GM12873 (cell line): ENCODE measurements around the gene ROM1.

Experiments
- TF ChIP-seq, protein P1 (sequence below): IDR thresholded peaks from 2 replicates; pipeline ENCODE4 v1.5.1; 2012; ENCODE audit warnings: low read depth, mild to moderate bottlenecking, moderate library complexity, low read length, control low read depth; ENCODE audit not compliant: insufficient read depth; ENCODE audit errors: missing control alignments

The ROM1 gene

DNA sequence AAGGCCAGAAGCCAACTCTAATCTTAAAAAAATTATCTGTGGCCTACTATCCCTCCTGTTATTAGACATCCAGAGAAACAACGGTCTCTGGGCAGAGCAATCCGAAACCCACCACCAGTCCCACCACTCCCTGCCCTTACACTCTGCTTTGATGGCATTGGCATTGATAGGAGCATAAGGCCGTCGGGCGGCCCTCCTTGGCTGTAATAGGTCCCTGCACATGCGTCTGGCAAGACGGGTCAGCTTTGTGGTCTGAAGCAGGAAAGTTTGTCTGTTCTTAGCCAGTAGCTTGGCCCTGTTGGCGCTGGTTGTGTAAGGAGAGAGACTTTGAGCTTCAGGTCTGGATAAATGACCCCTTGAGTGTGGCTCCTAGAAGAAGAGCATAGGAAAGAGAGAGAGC is 17.9 kb upstream of the ROM1 start:
- TF ChIP-seq, protein P1, sequence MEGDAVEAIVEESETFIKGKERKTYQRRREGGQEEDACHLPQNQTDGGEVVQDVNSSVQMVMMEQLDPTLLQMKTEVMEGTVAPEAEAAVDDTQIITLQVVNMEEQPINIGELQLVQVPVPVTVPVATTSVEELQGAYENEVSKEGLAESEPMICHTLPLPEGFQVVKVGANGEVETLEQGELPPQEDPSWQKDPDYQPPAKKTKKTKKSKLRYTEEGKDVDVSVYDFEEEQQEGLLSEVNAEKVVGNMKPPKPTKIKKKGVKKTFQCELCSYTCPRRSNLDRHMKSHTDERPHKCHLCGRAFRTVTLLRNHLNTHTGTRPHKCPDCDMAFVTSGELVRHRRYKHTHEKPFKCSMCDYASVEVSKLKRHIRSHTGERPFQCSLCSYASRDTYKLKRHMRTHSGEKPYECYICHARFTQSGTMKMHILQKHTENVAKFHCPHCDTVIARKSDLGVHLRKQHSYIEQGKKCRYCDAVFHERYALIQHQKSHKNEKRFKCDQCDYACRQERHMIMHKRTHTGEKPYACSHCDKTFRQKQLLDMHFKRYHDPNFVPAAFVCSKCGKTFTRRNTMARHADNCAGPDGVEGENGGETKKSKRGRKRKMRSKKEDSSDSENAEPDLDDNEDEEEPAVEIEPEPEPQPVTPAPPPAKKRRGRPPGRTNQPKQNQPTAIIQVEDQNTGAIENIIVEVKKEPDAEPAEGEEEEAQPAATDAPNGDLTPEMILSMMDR, result no peak

DNA sequence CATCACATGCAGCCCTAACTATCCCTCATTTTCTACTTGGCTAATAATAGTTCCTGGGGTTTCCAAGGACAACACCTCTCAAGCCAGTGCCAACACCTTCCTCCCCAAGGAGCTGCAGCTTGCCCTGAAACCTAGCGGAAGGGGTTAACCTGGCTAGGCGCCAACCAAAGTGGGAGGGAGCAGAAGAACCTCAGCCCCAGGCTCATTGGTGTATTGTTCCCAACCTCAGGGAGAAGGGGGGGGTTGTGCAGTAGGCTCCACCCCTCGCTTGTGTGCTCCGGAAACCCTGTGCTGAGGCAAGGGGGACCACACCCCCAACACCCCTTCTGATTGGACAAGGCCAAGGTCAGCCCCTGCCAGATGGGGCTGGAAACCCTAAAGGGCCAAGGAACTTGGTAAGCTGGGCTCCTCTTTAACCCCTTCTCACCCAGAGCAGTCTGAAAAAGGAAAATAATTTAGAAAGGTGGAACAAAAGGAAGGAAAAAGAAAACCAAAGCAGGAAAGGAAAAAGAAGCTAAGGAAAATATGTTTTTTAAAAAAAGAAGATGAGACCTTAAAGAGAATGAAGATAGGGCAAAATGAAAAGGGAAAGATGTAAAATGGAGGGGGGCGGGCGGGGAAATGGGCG is 13.9 kb upstream of the ROM1 start:
- TF ChIP-seq, protein P1, result no peak

DNA sequence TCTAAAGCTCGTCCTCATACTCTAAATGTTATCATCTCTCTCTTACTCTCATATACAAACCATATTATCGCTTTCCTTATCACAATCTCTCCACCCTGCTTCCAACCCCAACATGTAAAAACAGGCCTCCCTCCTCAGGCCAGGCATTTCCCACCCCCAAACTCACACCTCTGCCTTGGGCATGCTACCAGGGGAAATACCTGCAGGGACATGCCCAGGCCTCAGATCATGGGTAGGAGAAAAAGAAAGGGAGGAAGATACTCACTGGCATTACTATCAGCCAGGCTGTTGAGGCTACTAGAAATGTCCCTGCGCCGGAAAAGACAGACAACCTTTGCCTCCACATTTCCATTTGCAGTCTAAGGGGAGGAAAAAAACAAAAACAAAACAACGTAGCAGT is 13.2 kb upstream of the ROM1 start:
- TF ChIP-seq, protein P1, result no peak

DNA sequence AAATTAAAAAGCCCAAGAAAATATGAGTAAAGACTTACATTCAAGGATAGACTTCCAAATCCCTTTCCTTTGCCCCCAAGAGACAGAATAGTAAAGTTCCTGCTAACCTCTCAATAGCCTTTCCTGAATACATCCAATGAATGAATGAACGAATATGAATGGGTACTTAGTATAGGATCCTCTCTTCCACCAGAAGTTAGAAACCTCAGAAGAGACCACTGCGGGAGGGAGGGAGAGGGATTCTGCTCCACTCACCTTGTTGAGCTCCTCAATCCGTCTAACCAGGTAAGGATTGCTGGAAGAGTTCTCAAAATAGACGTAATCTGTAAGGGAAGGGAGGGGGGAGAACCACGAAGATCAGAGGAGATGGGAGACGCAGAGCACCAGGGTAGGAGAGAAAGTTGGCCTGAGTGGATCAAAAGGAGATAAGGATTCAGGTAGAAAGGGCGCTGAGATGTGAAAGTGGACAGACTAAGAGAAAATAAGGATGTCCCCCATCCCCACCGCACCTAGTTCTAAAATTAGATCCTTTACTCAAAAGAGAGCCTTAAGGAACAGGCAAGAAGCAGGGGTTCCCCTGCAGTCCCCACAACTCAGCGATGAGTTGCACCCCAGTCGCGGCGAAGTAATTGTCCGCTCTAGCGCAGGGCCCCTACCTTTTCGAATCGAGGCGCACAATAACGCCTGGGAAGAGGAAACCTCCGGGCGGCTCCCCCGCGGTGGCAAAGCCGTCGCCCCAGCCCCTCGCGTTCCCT is 12.5 kb upstream of the ROM1 start:
- TF ChIP-seq, protein P1, result no peak

DNA sequence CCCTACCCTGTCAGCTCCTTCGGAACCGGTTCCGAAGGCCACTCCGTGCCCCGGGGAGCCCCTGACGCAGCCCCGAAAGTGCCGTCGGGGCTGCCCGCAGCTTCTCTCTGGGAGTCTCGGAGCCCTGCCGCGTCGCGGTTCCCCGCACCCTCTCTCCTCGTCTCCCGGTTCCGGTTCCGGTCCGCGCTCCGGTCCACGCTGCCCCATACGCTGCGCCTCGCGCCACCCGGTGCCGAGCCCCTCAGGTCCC is 12.0 kb upstream of the ROM1 start:
- TF ChIP-seq, protein P1, result no peak

DNA sequence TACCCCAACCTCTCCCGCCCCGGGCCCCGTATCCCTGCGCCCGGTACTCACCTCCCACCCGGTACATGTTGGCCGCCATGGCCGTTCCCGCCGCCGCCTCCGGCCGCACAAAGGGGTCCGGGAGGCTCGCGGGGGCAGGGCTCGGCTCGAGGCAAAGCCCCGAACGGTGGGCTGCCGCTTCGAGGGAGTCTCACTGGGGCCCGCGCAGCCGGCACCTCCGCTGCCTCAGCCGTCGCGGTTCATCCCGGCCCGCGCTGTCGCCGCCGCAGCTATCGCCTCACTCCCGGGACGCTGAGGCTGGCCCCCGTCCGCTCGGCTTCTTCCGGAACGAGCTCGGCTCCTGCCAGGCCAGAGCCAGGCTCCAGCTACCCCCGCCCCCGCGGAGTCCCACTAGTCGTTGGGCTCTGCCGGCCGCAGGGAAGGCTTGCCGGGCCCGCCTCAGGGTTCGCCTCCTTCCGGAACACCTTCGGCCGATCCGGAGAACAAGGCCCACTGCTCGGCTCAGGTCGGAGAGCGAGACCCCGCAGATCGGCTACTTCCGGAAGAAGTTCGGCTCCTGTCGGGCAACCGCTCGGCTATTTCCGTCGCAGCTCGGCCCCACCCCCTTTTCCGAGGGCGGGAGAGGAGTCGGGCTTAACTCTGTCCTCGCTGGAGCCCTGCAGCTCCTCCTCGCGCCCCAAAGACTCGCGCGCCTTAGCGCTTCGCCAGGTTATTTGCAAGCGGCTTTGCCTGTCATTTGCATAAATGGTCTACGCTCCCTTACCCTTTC is 11.5 kb upstream of the ROM1 start, which contains the start of gene MTA2:
MTA2 (minus strand) TSS at position 494 of the 769 bp plus-strand sequence; CDS start at position 79, 415 bp downstream.
- TF ChIP-seq, protein P1, result no peak
